GM12878 (cell line): ENCODE measurements around the gene UIMC1. TPM values are rescaled to one million over a fixed set of nuclear protein-coding genes. Genes with fewer than 3 reads are reported as not detected.

Source experiments
- ATAC-seq: fragments of 200-7000 bp; cut with Tn5 transposase; 3 replicates; pipeline ENCODE4 v1.9.1; 2020; ENCODE audit warnings: mild to moderate bottlenecking, moderate library complexity
- BruUV-seq: library from RNA; stranded (reverse); fragments of 400-500 nt; replicated peaks from 2 replicates; lab custom pipeline; 2021; lab: Mats Ljungman, UMichigan
- CTCF ChIA-PET: fragments of 300-600 bp; sonication (Branson Sonifier 250); formaldehyde crosslinking; extraction: SDS; loops from one replicate; lab custom pipeline; 2021; ENCODE audit warnings: inconsistent platforms; lab: Yijun Ruan, JAX
- POLR2A ChIA-PET: fragments of 350-600 bp; formaldehyde crosslinking; extraction: SDS; loops from one replicate; lab custom pipeline; 2021; ENCODE audit warnings: inconsistent platforms; lab: Charles Lee
- RAD21 ChIA-PET: fragments of 300-600 bp; sonication (Branson Sonifier 250); formaldehyde crosslinking; loops from one replicate; lab custom pipeline; 2023; ENCODE audit warnings: antibody characterized with exemption; ENCODE audit not compliant: unreplicated experiment; lab: Charles Lee
- SMC1A ChIA-PET: fragments of 300-600 bp; sonication (Branson Sonifier 250); formaldehyde crosslinking; loops from one replicate; lab custom pipeline; 2023; ENCODE audit not compliant: unreplicated experiment, uncharacterized antibody; lab: Charles Lee
- DNase-seq: peaks from one replicate; pipeline ENCODE4 v3.0.0-alpha.2; 2011; ENCODE audit warnings: low read depth, low spot score
- FAIRE-seq: peaks from 3 replicates; lab custom pipeline; 2011; peaks lifted over from hg19 to GRCh38; lab: Jason Lieb, UNC
- H2AFZ ChIP-seq: 2 replicates; pipeline ENCODE4 v1.6.0; 2011; ENCODE audit warnings: low read depth, low read length, control low read depth; ENCODE audit not compliant: control insufficient read depth
- H3K27ac ChIP-seq: 2 replicates; pipeline ENCODE4 v1.5.1; 2011; ENCODE audit warnings: control low read depth; ENCODE audit not compliant: control insufficient read depth, insufficient read depth
- H3K27me3 ChIP-seq, 2 experiments: replicated peaks in 1 of 2; 2 replicates each; pipeline versions ENCODE4 v1.6.0 to v1.6.1; 2011; ENCODE audit warnings: low read length in 1 of 2; ENCODE audit not compliant: control insufficient read depth in 2 of 2, insufficient read depth in 2 of 2
- H3K36me3 ChIP-seq, 2 experiments: 2 replicates each; pipeline ENCODE4 v1.5.1; 2011; ENCODE audit warnings: low read length in 1 of 2; ENCODE audit not compliant: control insufficient read depth in 2 of 2, insufficient read depth in 2 of 2
- H3K4me1 ChIP-seq: 2 replicates; pipeline ENCODE4 v1.6.1; 2011; ENCODE audit warnings: mild to moderate bottlenecking, low read length, moderate library complexity, mixed read lengths; ENCODE audit not compliant: control insufficient read depth, insufficient read depth
- H3K4me2 ChIP-seq: 2 replicates; pipeline ENCODE4 v1.6.0; 2011; ENCODE audit warnings: control low read depth; ENCODE audit not compliant: control insufficient read depth, insufficient read depth
- H3K4me3 ChIP-seq: fragments of 200-600 bp; sonication (generic); 2 replicates; pipeline ENCODE4 v1.5.1; 2016
- H3K79me2 ChIP-seq: 2 replicates; pipeline ENCODE4 v1.6.0; 2011; ENCODE audit warnings: low read length; ENCODE audit not compliant: control insufficient read depth, insufficient read depth
- H3K9ac ChIP-seq: 2 replicates; pipeline ENCODE4 v1.8.0; 2011; ENCODE audit warnings: low read length, control low read depth, mixed read lengths; ENCODE audit not compliant: control insufficient read depth, insufficient read depth
- H3K9me3 ChIP-seq: replicated peaks from 3 replicates; pipeline ENCODE4 v1.5.1; 2011; ENCODE audit warnings: mild to moderate bottlenecking, low read length; ENCODE audit not compliant: control insufficient read depth, insufficient read depth
- H4K20me1 ChIP-seq: 2 replicates; pipeline ENCODE4 v1.6.0; 2011; ENCODE audit not compliant: control insufficient read depth, insufficient read depth
- BRCA1 ChIP-seq: IDR thresholded peaks from 2 replicates; pipeline ENCODE4 v1.6.1; 2011; ENCODE audit warnings: low read depth, low read length, improper control_type of control experiment
- EGR1 ChIP-seq, 2 experiments: IDR thresholded peaks; 1 replicate in 1 of 2; 2 replicates in 1 of 2; pipeline ENCODE4 v1.6.1; 2011 to 2012; ENCODE audit warnings: low read depth in 2 of 2, low read length in 2 of 2, borderline replicate concordance in 1 of 2, mild to moderate bottlenecking in 1 of 2, moderate library complexity in 1 of 2
- GATAD2B ChIP-seq: fragments of 450-650 bp; conservative IDR thresholded peaks from 2 replicates; pipeline ENCODE4 v1.6.1; 2017; ENCODE audit warnings: low read depth, mild to moderate bottlenecking, moderate library complexity
- IKZF2 ChIP-seq, 2 experiments: fragments of 450-650 bp; IDR thresholded peaks; 2 replicates each; pipeline ENCODE4 v1.6.1; 2017; ENCODE audit warnings: mild to moderate bottlenecking in 2 of 2, moderate library complexity in 2 of 2
- JUNB ChIP-seq: IDR thresholded peaks from 2 replicates; pipeline ENCODE4 v1.6.1; 2016; ENCODE audit warnings: antibody characterized with exemption, mild to moderate bottlenecking
- LARP7 ChIP-seq: fragments of 450-650 bp; IDR thresholded peaks from 2 replicates; pipeline ENCODE4 v1.6.1; 2017; ENCODE audit warnings: mild to moderate bottlenecking
- NBN ChIP-seq: fragments of 450-650 bp; IDR thresholded peaks from 2 replicates; pipeline ENCODE4 v1.6.1; 2016
- NR2C1 ChIP-seq: fragments of 450-650 bp; IDR thresholded peaks from 2 replicates; pipeline ENCODE4 v1.6.1; 2017; ENCODE audit warnings: antibody characterized with exemption, mild to moderate bottlenecking, moderate library complexity
- NR2C2 ChIP-seq: IDR thresholded peaks from 2 replicates; pipeline ENCODE4 v1.6.1; 2011; ENCODE audit warnings: borderline replicate concordance, low read depth; ENCODE audit not compliant: control insufficient read depth, insufficient read length
- NR2F1 ChIP-seq: fragments of 450-650 bp; conservative IDR thresholded peaks from 2 replicates; pipeline ENCODE4 v1.6.1; 2017; ENCODE audit warnings: mild to moderate bottlenecking
- NRF1 ChIP-seq: conservative IDR thresholded peaks from 2 replicates; pipeline ENCODE4 v1.6.1; 2011; ENCODE audit warnings: mild to moderate bottlenecking, low read depth, low read length, improper control_type of control experiment
- PAX8 ChIP-seq: fragments of 450-650 bp; IDR thresholded peaks from 2 replicates; pipeline ENCODE4 v1.6.1; 2017; ENCODE audit warnings: mild to moderate bottlenecking, moderate library complexity
- POLR2A ChIP-seq: IDR thresholded peaks from 2 replicates; pipeline ENCODE4 v1.6.1; 2011; ENCODE audit warnings: low read depth, mild to moderate bottlenecking, low read length
- POLR2AphosphoS2 ChIP-seq: IDR thresholded peaks from 2 replicates; pipeline ENCODE4 v1.6.1; 2011; ENCODE audit warnings: low read depth, mild to moderate bottlenecking, low read length, improper control_type of control experiment, moderate library complexity
- RCOR1 ChIP-seq: conservative IDR thresholded peaks from 2 replicates; pipeline ENCODE4 v1.6.1; 2012; ENCODE audit warnings: low read depth, low read length, improper control_type of control experiment
- RFX5 ChIP-seq: IDR thresholded peaks from 2 replicates; pipeline ENCODE4 v1.6.1; 2011; ENCODE audit warnings: low read depth, low read length, improper control_type of control experiment
- RUNX3 ChIP-seq: IDR thresholded peaks from 2 replicates; pipeline ENCODE4 v1.6.1; 2012; ENCODE audit warnings: low read length, inconsistent platforms
- SIN3A ChIP-seq: IDR thresholded peaks from 2 replicates; pipeline ENCODE4 v1.6.1; 2012; ENCODE audit warnings: low read depth, low read length, improper control_type of control experiment
- SMARCA5 ChIP-seq: fragments of 450-650 bp; IDR thresholded peaks from 2 replicates; pipeline ENCODE4 v1.6.1; 2017; ENCODE audit warnings: mild to moderate bottlenecking
- SP1 ChIP-seq: IDR thresholded peaks from one replicate; pipeline ENCODE4 v1.6.1; 2011; ENCODE audit warnings: low read depth, low read length
- SPI1 ChIP-seq: IDR thresholded peaks from 2 replicates; pipeline ENCODE4 v1.6.1; 2011; ENCODE audit warnings: low read depth, mild to moderate bottlenecking, low read length, moderate library complexity, borderline replicate concordance; ENCODE audit not compliant: insufficient read depth
- STAT1 ChIP-seq: fragments of 450-650 bp; conservative IDR thresholded peaks from 2 replicates; pipeline ENCODE4 v1.6.1; 2014; ENCODE audit warnings: antibody characterized with exemption, mild to moderate bottlenecking
- TAF1 ChIP-seq: IDR thresholded peaks from 2 replicates; pipeline ENCODE4 v1.6.1; 2011; ENCODE audit warnings: mild to moderate bottlenecking, low read depth, low read length, borderline replicate concordance
- TBL1XR1 ChIP-seq: IDR thresholded peaks from 2 replicates; pipeline ENCODE4 v1.6.1; 2012; ENCODE audit warnings: low read depth, low read length, improper control_type of control experiment
- TCF7 ChIP-seq: IDR thresholded peaks from 2 replicates; pipeline ENCODE4 v1.6.1; 2014; ENCODE audit warnings: antibody characterized with exemption, borderline replicate concordance
- YBX1 ChIP-seq: fragments of 450-650 bp; IDR thresholded peaks from 2 replicates; pipeline ENCODE4 v1.6.1; 2016; ENCODE audit warnings: antibody characterized with exemption
- ZNF24 ChIP-seq: fragments of 450-650 bp; IDR thresholded peaks from 2 replicates; pipeline ENCODE4 v1.6.1; 2017; ENCODE audit warnings: antibody characterized with exemption, mild to moderate bottlenecking
- ZNF274 ChIP-seq: IDR thresholded peaks from one replicate; pipeline ENCODE4 v1.8.0; 2011; ENCODE audit not compliant: insufficient read length, insufficient read depth
- ZNF622 ChIP-seq: fragments of 450-650 bp; IDR thresholded peaks from 2 replicates; pipeline ENCODE4 v1.6.1; 2017; ENCODE audit warnings: mild to moderate bottlenecking, inconsistent platforms
- WGBS: methylation state at CpG from one replicate; pipeline ENCODE4 v1.1.6; 2016; ENCODE audit warnings: low lambda C conversion rate; ENCODE audit not compliant: insufficient replicate concordance, insufficient coverage; ENCODE audit errors: missing lambda C conversion rate; 5-methylcytosine and 5-hydroxymethylcytosine counted together
- in situ Hi-C: fragments of 300-500 bp; cut with MboI; formaldehyde crosslinking; loops from 9 replicates; pipeline ENCODE4 v1.14.3; 2018; ENCODE audit warnings: mixed read lengths
- intact Hi-C: fragments of 100-400 bp; cut with micrococcal nuclease; formaldehyde crosslinking; loops from one replicate; pipeline ENCODE4 v1.14.2; 2022; ENCODE audit not compliant: unreplicated experiment
- polyA plus RNA-seq, 11 experiments: library from polyadenylated mRNA; depleted of rRNA in 4 of 11; unstranded in 6 of 11; stranded (reverse) in 5 of 11; fragments of >200 nt; fragmentation: Nextera tagmentation in 4 of 11; fragmentation: Illumina TruSeq in 1 of 11; extraction: Ambion mirVana in 4 of 11; extraction: Trizol in 1 of 11; gene quantifications; 1 replicate in 1 of 11; 2 replicates in 10 of 11; pipeline versions ENCODE4 v1.2.1 to v1.2.3, GENCODE V29; 2011 to 2016; ENCODE audit warnings: inconsistent platforms in 2 of 11, missing spikeins in 2 of 11, low read depth in 1 of 11
- total RNA-seq, 4 experiments: library from RNA; depleted of rRNA in 3 of 4; stranded (reverse); fragments of >200 nt in 3 of 4; fragmentation: Illumina TruSeq in 1 of 4; extraction: Trizol in 1 of 4; gene quantifications; 2 replicates each; pipeline versions ENCODE4 v1.2.1 to v1.2.3, GENCODE V29; 2013 to 2021

The UIMC1 gene
- total and polyA plus RNA-seq, 10 of the 15 experiments (the other 5 are each of a cell fraction or from before 2014, with no cell fraction given), result 16.2 to 51.4 (median 32.7) TPM

- H4K20me1 ChIP-seq, result no peaks in the 10 kb centered on the region
- H3K4me3 ChIP-seq, result peak within 1 kb of the TSS; percentile 87
- intact Hi-C loops, result loop anchor here (1.0 kb wide), 1 partner anchor 16 kb away; the partner anchor contains the start of gene UIMC1
- in situ Hi-C loops, result no loop called here
- no peaks in the 10 kb centered on the region for H3K36me3 ChIP-seq
- WGBS, result 1% methylated on average over 61 of the region's 77 CpGs
- peak within 1 kb of the TSS; percentile 56 for H3K4me2 ChIP-seq
- peak within 1 kb of the TSS; percentile 87 for H3K9ac ChIP-seq
- POLR2A ChIA-PET, result interaction anchor here (0.6 to 1.3 kb wide), 3 partner anchors 10 to 17 kb away, joined by 3 to 7 read pairs (median 4); partner anchors contain the start of gene UIMC1
- H2AFZ ChIP-seq, result peak within 1 kb of the TSS; percentile 98
- RAD21 ChIA-PET, result interaction anchor here (0.6 to 2.5 kb wide), 5 partner anchors 16 to 117 kb away, joined by 3 to 10 read pairs (median 3); no protein-coding TSS in a partner anchor
- H3K9me3 ChIP-seq, result no peaks in the 10 kb centered on the region
- DNase-seq, result peak; percentile 65
- TSS peak; percentile 81 for BruUV-seq
- peak; percentile 94 for ATAC-seq
- H3K79me2 ChIP-seq, result peaks cover 38% of the 10 kb centered on the region
- H3K27ac ChIP-seq, result peak within 1 kb of the TSS; percentile 80
- H3K27me3 ChIP-seq, result no peaks in the 10 kb centered on the region
- peaks cover 6% of the 10 kb centered on the region for H3K4me1 ChIP-seq
- CTCF ChIA-PET, result interaction anchor here (0.6 to 4.0 kb wide), 19 partner anchors 10 to 634 kb away, joined by 3 to 25 read pairs (median 4); partner anchors contain the start of gene UIMC1
- SMC1A ChIA-PET, result interaction anchor here (0.7 to 2.5 kb wide), 7 partner anchors 10 to 363 kb away, joined by 3 to 16 read pairs (median 6); no protein-coding TSS in a partner anchor
- FAIRE-seq, result peak; percentile 41
- TF ChIP-seq NR2C1 (no peak), IKZF2 (IDR thresholded peaks at IDR 0.05) (0 out of 4 replicates have a peak, but pooled peaks of 1 of the 2 experiments have one; percentile 38), JUNB (no peak), TAF1 (peak; percentile 90), ZNF24 (no peak), ZNF274 (no peak), PAX8 (no peak), TBL1XR1 (no peak), POLR2A (peak; percentile 94), YBX1 (no peak), NR2C2 (no peak), NRF1 (no peak), SPI1 (no peak), RFX5 (no peak), ZNF622 (no peak), SP1 (no peak), SIN3A (peak; percentile 50; the same call in 1 of the 2 replicates), RCOR1 (peak; percentile 97; the same call in 1 of the 2 replicates), LARP7 (peak; percentile 76; the same call in 1 of the 2 replicates), SMARCA5 (peak; percentile 90; the same call in 1 of the 2 replicates), POLR2AphosphoS2 (peak; percentile 65; the same call in 1 of the 2 replicates), NR2F1 (no peak), BRCA1 (peak; percentile 92), GATAD2B (peak; percentile 91), STAT1 (no peak), EGR1 (IDR thresholded peaks at IDR 0.05; ENCODE audit: borderline replicate concordance in 1 of 2, low read depth in 2 of 2, low read length in 2 of 2) (no peak), TCF7 (no peak), NBN (no peak), RUNX3 (peak; percentile 54)
These were observed 16.1 kb upstream of the UIMC1 start, which contains the start of gene ZNF346 for GRCh38 chr5:177022386-177023302. Gene ZNF346 (plus strand): TSS chr5:177022696. CDS start chr5:177022739, 43 bp downstream.
